NCI-H146 (cell line): ENCODE data around the gene MRAS.
A peak's percentile ranks its signal among the peaks of the same experiment; 100 is the strongest.
"Not testable (repeated sequence)": the region's sequence is repeated elsewhere in the genome, so short reads cannot be mapped to it uniquely, and the experiment has no call there.

Experiments
- DNase-seq: peaks from one replicate; lab custom pipeline; 2025; lab: John Stamatoyannopoulos, UW

The MRAS gene

DNA sequence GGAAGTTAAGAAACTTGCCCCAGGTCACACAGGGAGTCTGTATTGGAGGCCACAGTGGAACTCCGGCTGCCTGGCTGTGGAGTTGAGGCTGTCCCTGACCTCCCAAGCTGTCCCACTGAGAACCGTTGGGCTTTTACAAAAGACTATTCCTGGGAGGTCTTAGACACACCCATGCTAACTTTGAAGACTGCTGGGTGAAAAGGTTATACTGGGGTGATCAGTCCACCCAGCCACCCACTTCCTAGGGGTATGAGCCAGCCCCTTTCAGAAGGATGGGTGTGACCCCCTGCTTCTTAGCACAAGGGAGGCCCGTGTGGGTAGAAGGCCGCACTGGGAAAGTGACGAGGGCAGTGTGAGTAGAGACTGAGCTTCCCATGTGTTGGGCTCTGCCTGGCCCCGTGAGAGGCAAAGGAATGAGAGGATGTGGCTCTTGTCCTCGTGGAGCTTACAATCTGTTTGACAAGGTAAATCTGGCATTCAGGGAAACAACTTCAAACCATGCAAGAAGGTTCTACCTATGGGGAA lies 19.0 kb downstream of the MRAS start:
- no peak for DNase-seq

DNA sequence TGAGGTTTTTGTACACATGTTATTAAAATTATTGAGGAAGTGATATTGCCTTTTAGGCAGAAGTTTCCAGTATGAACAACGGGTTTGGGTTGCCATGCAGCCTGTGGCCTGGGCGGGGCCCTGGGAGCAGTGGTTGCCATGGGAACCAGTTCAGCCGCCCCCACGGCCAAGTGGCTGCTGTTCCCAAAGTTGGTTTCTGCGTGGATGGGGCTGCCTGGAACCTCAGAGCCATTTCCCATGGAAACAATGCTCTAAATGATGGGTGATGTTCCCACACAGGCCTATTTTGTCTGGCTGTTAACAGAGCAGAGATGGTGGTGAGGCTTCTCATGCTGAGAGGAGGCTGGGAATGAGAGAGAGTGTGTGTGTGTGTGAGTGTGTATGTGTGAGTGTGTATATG lies 19.5 kb downstream of the MRAS start:
- peak; percentile 24 for DNase-seq

DNA sequence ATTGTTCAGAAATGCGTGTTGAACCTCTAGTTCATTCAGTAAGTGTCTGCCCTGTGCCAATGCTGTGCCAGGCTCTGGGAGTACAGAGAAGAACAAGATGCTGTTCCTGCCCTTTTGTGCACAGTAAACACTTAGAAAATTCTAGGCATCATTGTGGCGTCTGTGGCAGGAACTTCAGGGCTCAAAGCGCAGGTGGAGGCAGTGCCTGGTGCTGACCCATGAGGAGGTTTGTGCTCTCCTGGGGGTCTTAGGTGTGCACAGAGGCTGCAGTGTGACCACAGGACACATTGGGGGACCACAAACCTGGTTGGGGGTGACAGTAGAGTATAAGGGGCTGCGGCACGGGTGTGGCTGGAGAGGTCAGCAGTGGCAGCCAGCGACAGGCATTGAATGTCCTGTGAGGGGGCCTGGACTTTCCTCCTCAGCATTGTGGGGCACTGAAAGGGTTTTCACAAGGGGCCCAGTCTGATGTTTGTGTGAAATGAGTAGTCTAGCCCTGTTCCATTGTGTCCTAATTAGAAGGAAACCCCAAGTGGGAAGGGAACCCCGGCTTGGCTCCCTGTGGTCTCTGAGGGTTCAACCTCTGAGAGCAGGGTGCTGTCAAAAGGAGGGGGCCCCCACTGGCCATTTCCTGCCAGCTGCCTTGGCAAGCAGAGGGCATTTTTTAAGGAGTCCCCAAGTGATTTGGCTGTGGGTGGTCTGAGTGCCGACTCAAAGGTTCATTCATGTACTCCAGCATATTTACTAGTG lies 20.9 kb downstream of the MRAS start:
- DNase-seq: no peak

DNA sequence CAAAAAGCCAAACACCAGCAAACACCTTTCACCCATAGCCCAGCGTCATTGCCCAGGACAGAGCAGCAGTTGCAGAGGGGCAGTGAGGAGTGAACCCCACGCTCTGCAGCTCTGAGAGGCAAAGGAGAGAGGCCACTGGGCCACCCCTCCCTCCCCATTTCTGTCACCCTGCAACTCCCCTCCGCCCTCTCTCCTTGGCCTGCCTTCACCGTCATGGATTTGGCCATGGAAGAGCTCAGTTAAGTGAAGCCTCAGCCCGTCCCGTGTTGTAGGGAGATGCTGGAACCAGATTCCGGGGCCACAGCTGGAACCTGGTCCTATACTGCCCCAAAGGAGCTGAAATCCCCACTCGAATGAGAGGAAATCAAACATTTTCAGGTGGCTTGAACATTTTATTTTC lies 21.9 kb downstream of the MRAS start:
- no peak for DNase-seq

DNA sequence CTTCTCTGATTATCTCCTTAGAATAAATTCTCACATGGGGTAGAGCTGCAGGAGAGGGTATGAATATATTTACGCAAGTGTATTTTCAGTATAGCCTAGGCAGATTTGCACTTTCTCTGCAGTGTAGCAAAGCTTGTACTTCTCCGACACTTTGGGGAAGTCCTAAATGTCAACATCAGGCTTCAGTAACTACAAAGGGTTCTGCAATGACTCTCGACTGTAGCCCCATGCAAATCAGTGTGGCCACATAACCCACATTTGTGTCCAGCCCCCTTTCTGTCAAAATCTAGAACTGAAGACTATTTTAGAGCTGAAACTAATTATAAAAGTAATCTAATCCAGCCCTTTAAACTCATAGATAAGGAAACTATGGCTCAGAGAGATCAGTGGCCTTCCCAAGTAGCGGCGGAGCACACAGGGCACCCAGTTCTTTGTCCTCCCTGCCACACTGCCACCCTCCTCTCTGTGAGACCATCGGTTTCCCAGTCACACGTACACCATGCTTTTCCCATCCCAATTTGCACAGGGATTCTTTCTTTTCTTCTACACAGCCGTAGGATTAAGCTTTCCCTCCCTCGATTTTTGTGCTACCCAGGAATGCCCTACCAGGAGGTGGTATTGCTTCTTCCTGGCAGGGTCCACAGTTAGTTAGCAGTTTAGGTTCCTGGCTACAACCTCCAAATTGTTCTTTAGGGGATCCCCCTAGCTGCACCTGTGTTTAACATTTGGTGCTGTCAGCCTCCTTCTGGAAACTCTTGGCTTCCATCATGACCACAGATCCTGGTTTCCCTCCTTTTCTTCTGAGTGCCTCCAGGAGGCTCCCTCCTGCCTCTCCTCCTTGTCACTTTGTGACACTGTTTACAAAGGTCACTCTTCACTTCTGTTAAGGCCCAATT lies 22.9 kb downstream of the MRAS start:
- no peak for DNase-seq

DNA sequence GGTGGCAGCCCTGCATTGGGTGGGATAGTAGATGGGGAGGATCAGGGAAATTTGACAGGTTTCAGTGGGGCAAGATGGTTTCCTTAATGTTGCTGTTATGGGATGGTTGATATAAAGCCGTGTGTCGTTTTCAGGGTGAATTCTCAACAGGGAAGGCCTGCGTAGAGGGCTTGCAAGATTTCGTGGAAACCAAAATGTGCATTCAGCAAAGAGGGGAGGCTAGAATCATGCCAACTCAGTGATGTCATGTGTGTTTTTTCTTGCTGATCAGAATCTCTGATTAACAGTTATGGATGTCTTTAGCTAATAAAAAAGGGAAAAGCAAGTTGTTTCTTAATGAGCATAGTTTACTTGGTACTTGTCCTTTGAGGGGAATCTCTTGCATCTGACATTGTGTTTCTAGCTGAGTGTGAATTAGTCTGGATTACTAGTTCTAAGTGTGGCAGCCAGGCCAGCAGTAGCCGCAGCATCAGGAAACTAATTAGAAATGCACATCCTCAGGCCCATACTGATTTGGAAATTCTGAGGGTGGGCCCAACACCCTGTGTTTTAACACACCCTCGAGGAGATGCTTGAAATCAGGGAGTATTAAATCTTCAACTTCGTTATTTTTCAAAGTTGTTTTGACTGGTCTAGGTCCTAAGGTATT lies 24.8 kb downstream of the MRAS start:
- no peak for DNase-seq

DNA sequence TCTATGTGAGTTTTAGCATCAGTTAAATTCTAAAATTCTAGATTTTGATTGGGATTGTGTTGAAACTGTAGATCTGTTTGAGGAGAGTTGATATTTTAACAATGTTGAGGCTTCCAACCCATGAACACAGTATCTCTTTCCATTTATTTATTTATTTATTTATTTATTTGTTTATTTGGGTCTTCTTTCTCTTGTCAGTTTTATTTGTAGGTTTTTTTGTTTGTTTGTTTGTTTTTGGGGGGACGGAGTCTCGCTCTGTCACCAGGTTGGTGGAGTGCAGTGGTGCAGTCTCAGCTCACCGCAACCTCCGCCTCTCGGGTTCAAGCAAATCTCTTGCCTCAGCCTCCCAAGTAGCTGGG lies 25.3 kb downstream of the MRAS start:
- DNase-seq: no peak

DNA sequence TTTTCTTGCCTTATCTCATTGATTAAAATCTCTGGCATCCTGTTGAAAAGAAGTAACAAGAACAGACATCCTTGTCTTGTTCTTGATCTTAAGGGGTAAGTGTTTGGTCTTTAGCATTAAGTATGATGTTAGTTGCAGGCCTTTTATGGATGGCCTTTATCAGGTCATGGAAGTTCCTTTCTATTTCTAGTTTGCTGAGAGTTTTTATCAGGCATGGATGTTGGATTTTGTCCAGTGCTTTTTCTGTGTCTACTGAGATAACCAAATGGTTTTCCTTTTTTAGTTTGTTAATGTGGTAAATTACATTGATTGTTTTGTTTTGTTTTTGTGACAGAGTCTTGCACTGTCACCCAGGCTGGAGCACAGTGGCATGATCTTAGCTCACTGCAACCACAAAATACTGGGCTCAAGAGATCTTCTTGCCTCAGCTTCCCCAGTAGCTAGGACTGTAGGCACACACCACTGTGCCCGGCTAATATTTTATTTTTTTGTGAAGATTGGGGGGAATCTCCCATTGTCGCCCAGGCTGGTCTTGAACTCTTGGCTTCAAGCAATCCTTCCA lies 26.3 kb downstream of the MRAS start:
- DNase-seq: no peak

DNA sequence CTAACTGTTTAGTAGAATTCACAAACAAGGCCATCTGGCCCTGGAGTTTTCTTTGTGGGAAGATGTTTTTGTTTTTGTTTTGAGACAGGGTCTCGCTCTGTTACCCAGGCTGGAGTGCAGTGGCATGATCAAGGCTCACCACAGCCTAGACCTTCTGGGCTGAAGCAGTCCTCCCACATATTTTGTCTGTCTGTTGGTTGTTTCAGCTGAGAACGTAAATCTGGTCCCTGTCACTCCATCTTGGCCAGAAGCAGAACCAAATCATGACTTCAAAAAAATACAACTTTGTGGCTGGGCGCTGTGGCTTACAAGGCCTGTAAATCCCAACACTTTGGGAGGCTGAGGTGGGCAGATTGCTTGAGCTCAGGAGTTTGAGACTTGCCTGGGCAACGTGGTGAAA lies 27.1 kb downstream of the MRAS start:
- DNase-seq: no peak

DNA sequence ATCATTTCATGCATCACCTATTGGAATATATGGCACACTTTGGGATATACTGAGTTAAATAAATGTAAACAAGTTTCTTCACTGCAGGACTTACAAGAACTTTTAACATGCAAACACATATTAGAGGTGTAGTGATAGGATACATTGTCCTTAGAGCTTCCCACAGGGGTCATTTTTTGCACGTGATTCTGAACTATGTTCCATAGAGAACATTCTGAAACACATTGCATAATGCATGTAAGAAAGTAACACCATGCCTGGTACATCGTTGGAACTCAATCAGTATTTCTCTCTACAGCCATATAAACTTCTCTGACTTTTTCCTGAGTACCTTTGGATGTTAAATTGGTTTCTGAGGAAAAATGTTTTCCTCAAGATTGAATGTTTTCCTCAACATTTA lies 28.3 kb downstream of the MRAS start:
- DNase-seq: no peak

DNA sequence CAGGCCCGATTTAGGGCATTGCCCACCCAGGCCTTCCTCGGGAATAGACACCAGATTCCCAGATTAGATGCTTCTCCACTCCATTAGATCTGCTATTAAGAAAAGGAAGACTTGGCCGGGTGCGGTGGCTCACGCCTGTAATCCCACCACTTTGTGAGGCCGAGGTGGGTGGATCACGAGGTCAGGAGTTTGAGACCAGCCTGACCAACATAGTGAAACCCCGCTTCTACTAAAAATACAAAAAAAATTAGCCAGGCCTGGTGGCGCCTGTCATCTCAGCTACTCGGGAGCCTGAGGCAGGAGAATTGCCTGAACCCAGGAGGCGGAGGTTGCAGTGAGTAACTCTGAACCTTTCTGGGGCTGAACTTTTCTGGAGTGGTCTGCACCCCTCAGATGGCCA lies 28.8 kb downstream of the MRAS start:
- not testable (repeated sequence) for DNase-seq

DNA sequence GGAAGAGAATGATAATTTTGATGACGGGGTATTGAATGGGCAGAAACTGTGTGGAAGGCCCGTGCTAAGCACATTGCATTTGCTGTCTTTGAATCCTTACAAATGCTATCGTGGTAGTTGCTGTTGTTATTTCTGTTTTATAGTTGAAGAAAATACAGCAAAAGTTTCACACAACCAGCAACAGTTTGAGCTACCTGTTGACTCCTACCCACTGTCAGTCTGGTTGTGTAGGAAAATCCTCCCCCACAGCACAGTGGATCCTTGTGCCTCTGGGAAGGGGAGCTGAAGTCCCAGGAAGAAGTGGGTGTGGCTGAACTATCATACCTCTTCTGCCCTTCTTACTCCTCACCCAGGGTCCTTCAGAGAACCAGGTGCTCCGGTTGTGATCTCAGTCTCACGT lies 29.4 kb downstream of the MRAS start:
- no peak for DNase-seq

DNA sequence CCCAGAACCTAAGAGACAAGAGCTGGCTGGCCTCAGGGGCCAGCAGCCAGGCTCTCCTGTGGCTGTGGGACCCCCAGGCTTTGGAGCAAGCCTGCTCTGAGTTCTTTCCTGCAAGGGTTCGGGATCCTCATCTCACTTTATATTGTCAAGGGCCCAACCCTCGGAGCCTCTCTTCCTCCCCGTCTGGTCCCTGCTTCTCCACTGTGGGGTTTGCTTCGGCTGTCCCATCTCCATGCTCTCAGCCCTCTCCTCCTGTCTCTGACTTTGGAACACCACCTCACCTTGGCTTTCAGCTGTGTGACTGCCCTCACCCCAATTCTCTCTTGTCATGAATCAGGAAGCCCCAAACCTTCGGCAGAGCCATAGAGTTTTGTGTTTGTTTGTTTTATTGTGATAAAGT lies 30.0 kb downstream of the MRAS start:
- no peak for DNase-seq

DNA sequence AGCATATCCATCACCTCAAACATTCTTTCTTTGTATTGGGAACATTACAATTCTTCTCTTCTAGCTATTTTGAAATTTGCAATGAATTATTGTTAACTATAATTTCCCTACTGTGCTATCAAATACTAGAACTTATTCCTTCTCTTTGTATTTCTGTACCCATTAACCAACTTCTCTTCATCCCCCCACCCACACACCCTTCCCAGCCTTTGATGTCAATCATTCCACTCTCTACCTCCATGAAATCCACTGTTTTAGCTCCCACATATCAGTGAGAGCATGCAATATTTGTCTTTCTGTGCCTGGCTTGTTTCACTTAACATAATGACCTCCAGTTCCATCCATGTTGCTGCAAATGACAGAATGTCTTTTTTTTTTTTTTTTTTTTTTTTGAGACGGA lies 30.6 kb downstream of the MRAS start:
- DNase-seq: no peak

DNA sequence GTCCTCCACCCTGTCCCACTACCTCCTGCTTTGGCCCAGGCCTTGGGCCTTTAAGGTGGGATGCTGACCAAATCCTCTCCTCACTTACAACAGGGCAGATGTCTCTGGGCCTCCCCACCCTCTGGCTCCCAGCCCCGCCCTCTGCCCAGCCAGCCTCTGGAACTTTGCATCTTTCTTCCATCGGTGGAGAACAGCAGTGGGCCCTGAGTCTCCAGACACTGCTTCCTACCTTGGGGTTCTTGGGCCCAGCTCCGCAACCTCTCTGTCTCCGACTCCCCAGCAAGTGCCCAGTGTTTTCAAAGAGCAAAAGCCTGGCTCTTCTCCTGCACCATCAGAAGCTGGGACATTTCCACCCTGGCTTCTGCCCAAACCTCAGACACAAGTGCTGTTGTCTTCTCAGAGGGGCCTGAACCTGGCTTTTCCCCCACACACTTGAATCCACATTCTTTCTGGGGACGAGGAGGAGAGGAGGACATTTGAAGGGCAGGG lies 33.1 kb downstream of the MRAS start:
- no peak for DNase-seq

DNA sequence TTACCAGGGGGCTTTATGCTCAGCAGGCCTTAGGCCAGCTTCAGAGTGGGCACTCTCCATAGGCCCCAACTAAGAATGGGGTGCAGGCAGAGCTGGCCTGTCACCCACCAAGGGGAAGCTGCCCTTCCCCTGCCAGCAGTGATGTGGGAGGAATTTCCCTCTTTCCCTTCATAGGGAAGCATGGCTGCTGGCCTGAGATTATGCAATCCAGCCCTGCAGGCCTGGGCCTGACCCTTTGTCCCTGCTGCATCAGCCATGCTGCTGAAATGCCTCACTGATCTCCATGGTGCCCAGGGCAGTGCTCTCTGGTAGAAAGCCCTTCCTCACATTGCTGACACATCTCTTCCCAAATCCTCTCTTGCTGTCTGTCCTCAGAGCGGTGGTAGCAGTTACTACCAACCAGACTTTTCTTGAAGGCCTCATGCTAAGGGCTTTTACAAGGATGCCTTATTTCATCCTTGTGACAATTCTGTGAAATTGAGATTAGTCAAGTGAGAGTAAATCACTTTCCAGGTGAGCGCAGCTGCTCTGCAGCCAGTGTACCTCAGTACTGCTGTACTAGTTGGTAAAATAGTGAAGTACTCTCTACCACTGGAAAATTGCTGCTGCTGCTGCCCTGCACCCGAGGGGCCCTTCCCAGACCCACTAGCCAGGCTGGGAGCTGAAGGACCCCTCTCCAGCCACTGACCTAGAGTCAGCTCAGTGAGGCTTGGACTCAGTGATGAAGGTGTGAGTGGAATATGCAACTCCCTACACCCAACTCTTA lies 33.8 kb downstream of the MRAS start:
- no peak for DNase-seq

DNA sequence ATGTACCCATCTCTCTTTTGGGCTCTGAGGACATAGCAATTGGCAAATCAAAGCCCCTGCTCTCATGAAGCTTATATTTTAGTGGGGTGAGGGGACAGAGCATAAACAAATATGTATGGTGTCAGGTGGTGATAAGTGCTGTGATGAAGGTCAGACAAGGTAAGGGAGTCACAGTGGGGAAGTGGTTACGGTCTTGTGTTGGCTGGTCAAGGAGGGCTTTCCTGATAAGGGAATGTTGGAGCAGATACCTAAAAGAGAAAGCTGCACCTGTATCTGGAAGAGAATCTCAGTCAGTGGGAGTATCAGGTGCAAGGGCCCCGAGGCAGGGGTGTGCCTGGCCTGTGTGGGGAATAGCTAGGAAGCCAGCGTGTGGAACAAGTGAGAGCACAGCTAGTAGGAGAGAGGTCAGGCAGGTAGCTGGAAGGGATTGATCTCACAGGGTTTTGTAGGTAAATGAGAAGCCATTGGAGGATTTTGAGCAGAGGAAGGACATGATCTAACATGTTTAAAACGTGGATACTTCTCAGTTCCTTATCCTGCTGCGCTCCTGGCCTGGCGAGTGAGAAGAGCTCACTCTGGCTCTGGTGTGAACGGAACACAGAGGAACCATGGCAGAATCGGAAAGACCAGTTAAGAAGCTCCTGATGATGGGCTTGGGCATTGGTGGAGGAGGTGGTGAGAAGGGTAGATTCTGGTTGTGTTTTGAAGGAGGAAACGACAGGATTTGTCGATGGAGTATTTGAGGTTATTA lies 35.5 kb downstream of the MRAS start:
- DNase-seq: no peak

DNA sequence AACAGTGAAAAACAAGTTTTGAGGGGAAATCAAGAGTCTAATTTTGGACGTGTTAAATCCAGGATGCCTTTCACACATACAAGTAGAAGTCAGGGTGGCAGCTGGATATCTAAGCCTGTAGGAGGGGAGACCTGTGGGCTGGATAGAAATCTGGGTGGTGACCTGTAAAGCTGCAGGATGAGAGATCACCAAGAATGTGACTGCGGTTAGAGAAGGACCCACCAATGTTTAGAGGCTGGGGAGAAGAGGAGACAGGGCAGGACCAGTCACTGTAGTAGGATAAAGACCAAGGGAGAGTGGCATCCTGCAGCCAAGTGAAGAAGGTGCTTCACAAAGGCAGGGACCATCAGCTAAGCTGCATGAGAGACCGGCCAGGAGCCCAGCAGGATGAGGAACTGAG lies 36.2 kb downstream of the MRAS start:
- DNase-seq: no peak

DNA sequence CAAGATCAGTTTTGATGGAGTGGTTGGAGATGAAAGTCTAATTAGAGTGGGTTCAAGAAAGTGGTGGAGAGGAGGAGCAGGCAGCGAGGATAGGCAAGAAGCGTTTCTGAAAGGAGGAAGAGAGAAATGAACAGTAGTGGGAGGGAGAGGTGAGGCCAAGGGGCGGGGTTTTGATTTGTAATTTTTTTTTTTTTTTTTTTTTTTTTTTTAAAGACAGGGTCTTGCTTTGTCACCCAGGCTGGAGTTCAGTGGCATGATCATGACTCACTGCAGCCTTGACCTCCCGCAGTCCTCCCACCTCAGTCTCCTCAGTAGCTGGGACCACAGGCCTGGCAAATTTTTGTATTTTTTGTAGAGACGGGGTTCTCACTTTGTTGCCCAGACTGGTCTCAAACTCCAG lies 36.6 kb downstream of the MRAS start:
- no peak for DNase-seq

DNA sequence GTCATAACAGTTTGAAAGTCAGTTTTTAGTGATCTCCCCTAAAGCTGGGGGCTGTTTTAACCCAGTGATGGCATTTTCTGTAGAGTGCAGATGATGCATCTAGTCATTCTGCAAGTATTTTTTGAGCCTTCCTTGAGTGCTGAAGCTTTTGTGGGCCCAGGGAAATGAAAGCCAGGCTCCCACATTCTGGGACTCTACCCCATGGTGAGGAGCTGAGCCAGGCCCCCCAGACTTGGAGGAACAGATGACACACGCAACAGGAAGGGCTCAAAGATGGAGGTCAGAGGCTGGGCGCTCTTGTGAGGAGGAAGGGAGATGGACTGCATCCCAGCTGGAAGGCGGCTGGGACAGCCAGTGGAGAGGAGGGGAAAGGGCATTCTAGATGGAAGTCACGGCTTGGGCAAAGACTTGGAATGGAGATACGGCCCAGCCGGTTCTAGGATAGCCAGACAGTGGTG lies 40.8 kb downstream of the MRAS start:
- no peak for DNase-seq
